Fibroblast of the aortic adventitia (primary cell): ENCODE measurements around the gene HRK. TPM values are rescaled to one million over a fixed set of nuclear protein-coding genes. Genes with fewer than 3 reads are reported as not detected.

Source experiments
- DNase-seq: peaks from one replicate; pipeline ENCODE4 v3.0.0-alpha.2; 2010; ENCODE audit warnings: low read depth
- H3K4me3 ChIP-seq: 2 replicates; pipeline ENCODE4 v1.5.1; 2011; ENCODE audit warnings: low read depth, mild to moderate bottlenecking, control low read depth, low read length, moderate library complexity
- CTCF ChIP-seq: IDR thresholded peaks from 2 replicates; pipeline ENCODE4 v1.5.1; 2011; ENCODE audit warnings: mild to moderate bottlenecking, low read length, control low read depth, inconsistent platforms; ENCODE audit not compliant: insufficient read depth
- total RNA-seq: library from RNA; depleted of rRNA; stranded (reverse); fragments of >200 nt; gene quantifications from 2 replicates; pipeline ENCODE4 v1.2.3, GENCODE V29; 2012; ENCODE audit warnings: low replicate concordance

HRK gene
- total RNA-seq, 1 donor: not detected

- H3K4me3 ChIP-seq: no peak overlapping the region
- no peak for DNase-seq
- no peak for TF ChIP-seq CTCF
Observed at GRCh38 chr12:116891019-116891418, 9.8 kb upstream of the HRK start.

- DNase-seq: no peak
- TF ChIP-seq CTCF: no peak
- no peak overlapping the region for H3K4me3 ChIP-seq
Observed at GRCh38 chr12:116890330-116890729, 9.1 kb upstream of the HRK start.

GRCh38 chr12:116887897-116888296 is 6.7 kb upstream of the HRK start:
- no peak for TF ChIP-seq CTCF
- DNase-seq: no peak

DNA sequence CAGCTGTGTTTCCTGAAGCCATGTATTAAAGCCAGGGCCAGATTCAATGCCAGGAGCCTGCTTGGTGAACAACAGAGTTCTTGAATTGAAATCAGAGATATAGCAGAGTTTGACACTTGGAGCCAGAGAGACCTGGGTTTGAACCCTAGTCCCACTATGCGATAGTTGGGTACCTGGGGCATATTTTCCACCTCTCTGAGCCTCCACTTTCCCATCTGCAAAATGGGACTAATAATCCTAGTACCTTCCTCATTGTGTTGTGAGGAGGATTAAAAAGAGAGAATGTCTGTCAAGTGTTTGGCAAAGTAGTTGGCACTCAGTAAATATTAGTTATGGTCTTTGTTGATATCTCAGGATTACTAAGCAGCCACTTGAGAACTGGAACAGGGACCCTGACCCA is 6.0 kb upstream of the HRK start:
- H3K4me3 ChIP-seq: no peak overlapping the region
- no peak for TF ChIP-seq CTCF
- no peak for DNase-seq

More at GRCh38 chr12:116887897-116888296, 6.7 kb upstream of the HRK start:
- no peak overlapping the region for H3K4me3 ChIP-seq

DNA sequence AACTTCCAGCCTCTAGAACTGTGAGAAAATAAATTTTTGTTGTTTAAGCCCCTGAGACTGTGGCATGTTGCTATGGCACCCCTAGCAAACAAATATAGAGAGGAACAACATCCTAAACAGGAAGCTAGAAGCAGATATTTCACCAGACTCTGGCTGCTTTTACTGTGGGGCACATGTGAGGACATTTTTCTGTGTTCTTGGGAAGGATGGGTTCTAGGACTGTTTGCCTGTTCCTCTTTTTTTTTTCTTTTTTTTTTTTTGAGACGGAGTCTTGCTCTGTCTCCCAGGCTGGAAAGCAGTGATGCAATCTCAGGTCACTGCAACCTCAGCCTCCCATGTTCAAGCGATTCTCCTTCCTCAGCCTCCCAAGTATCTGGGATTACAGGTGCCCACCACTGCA is 4.2 kb upstream of the HRK start:
- DNase-seq: no peak
- H3K4me3 ChIP-seq: no peak overlapping the region
- TF ChIP-seq CTCF: no peak

- DNase-seq: no peak
- no peak for TF ChIP-seq CTCF
- no peak overlapping the region for H3K4me3 ChIP-seq
Observed at GRCh38 chr12:116884871-116885270, 3.6 kb upstream of the HRK start.

DNA sequence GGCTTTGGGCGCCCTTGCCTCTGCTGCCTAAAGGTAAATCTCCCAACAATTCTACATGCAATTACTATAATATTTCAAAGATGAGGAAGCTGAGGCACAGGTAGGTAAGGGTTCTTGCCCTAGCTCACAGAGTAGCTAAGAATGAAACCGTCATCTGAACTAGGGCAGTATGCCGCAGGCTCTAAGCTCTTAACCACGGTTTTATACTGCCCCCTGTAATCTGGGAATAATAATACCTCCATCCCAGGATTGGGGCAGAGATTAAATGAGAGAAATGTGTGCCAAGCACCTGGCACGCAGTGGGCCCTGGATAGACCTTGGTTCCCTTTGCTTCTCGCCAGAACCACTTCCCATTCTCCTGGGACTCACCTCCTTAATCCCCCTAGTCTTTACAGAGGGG is 1.5 kb upstream of the HRK start:
- peak; percentile 37 for TF ChIP-seq CTCF
- peak; percentile 64 for DNase-seq
- no peak overlapping the region for H3K4me3 ChIP-seq
